ENCODE data around the gene PRC1. TPM values are rescaled to one million over a fixed set of nuclear protein-coding genes. Genes with fewer than 3 reads are reported as not detected.
A peak's percentile ranks its signal among the peaks of the same experiment; 100 is the strongest.
"Not testable (repeated sequence)": the region's sequence is repeated elsewhere in the genome, so short reads cannot be mapped to it uniquely, and the experiment has no call there.

PRC1 gene
- total RNA-seq, 4 donors from 2014 or later: 3.6 to 12.9 (median 7.2) TPM

DNA sequence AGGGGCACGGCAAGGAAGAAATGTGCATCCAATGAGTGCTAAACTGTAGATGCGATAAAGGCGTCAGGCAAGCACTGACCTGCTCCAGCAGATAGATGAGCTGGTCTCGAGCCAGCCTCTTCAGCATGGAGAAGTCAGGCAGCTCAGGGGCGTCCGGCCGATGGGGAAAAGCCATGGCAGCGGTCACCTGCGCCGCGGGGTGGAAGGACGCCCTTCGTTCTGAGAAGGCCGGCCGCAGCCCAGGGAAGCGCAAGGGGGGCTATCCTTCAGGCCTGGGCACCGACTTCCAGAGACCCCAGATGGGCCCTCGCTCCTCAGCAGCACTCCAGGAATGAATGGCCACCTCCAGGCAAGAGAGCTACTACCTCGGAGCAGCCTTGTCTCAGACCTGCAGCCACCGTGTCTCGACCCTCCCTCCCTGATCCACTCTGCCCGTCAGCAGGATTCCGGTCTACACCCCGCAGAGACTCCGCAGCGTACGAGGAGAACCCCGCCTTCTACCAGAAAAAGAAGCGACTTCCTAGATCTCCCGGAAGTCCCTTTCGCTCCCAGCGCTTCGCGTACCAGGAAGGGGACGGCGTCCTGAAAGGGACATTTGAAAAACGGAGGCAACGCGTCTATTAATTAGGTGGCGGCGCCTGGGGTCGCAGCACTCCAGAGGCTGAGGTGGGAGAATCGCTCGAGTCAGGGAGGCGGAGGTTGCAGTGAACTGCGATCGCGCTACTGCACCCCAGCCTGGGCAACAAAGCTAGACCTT, 27.9 kb upstream of the PRC1 start, which contains the start of gene VPS33B:
TSS of gene VPS33B (minus strand) at position 520 of the 757 bp plus-strand sequence. CDS start at position 175, 345 bp downstream.
- intact Hi-C loops (cut with DNase I): no loop called here
- no peaks in the 10 kb centered on the region for H3K9me3 ChIP-seq
- WGBS, 2 donors: 0 to 1% methylated on average over 18 to 30 of the region's 48 CpGs
- H3K27ac ChIP-seq: peak within 1 kb of the TSS in 2 of 3 donors; percentile 49 to 72
- DNase-seq: peak; percentile 78 to 79
- peaks cover 10 to 16% of the 10 kb centered on the region in 2 donors for H3K4me1 ChIP-seq
- TF ChIP-seq, protein P1, sequence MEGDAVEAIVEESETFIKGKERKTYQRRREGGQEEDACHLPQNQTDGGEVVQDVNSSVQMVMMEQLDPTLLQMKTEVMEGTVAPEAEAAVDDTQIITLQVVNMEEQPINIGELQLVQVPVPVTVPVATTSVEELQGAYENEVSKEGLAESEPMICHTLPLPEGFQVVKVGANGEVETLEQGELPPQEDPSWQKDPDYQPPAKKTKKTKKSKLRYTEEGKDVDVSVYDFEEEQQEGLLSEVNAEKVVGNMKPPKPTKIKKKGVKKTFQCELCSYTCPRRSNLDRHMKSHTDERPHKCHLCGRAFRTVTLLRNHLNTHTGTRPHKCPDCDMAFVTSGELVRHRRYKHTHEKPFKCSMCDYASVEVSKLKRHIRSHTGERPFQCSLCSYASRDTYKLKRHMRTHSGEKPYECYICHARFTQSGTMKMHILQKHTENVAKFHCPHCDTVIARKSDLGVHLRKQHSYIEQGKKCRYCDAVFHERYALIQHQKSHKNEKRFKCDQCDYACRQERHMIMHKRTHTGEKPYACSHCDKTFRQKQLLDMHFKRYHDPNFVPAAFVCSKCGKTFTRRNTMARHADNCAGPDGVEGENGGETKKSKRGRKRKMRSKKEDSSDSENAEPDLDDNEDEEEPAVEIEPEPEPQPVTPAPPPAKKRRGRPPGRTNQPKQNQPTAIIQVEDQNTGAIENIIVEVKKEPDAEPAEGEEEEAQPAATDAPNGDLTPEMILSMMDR (IDR thresholded peaks at IDR 0.05): no peak
- peak in 1 of 2 donors; percentile 36 for TF ChIP-seq POLR2A (IDR thresholded peaks at IDR 0.05)
- peak within 1 kb of the TSS; percentile 75 to 89 (median 83) for H3K4me3 ChIP-seq (replicated peaks in 1 of 3)
- no peaks in the 10 kb centered on the region for H3K27me3 ChIP-seq
- H3K36me3 ChIP-seq: no peaks in the 10 kb centered on the region

DNA sequence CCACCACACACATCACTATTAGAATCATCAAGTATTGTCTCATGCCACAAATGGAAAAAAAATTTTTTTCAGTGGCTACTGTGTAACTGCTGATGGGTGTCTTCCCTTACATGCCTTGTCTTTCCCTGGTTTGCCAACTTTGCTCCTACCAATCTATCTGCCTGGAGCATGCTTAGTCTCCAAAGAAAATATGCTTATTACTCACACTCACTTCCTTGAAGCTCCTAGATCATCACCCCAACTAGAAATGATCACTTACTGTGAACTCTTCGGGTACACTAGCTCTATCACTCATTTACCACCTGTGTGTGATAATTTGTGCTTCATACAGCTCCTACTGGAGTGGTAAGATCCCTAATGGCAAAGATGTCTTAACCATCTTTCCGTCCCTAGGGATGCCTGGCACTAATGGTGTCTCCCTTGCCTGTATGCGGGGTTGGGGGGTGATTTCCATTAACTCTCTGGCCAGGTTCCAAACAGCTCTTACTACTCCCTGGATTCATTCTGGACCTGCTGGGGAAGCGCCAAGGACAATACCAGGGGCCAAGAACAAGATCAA, 27.3 kb upstream of the PRC1 start:
- 12 to 15% methylated on average over 4 of the region's 4 CpGs for WGBS, 2 donors
- Histone ChIP-seq H3K36me3 (no peaks in the 10 kb centered on the region), H3K27me3 (no peaks in the 10 kb centered on the region), H3K27ac (no peak overlapping the region), H3K4me1 (peaks cover 10 to 16% of the 10 kb centered on the region in 2 donors), H3K9me3 (no peaks in the 10 kb centered on the region), H3K4me3 (replicated peaks in 1 of 3) (peak overlapping the region; percentile 75 to 89 (median 83))
- TF ChIP-seq, protein P1 (IDR thresholded peaks at IDR 0.05): no peak
- TF ChIP-seq POLR2A (IDR thresholded peaks at IDR 0.05): no peak
- intact Hi-C loops (cut with DNase I): no loop called here
- DNase-seq: no peak

DNA sequence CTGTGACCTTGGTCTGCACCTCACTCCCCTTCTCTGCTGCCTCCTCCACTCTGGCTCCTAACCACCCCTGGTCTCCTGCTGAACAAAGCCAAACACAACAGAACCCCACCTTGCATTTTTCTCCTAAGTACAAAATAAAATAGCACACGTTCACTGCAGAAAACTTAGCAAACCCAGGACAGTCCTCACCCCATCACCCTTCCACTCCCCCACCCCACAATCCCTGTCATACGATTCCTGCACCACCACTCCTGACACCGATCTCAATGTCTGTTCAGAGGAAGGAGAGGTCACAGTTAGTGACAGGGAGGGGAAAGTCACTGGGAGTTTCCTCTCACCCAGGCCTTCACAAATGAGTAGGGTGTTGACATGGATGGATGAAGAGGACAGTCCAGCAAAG, 23.8 kb upstream of the PRC1 start:
- intact Hi-C loops (cut with DNase I): no loop called here
- Histone ChIP-seq H3K27ac (no peak overlapping the region), H3K36me3 (peaks cover 5 to 7% of the 10 kb centered on the region in 2 donors), H3K4me3 (replicated peaks in 1 of 3) (no peak overlapping the region), H3K4me1 (peaks cover 10 to 16% of the 10 kb centered on the region in 2 donors), H3K9me3 (no peaks in the 10 kb centered on the region), H3K27me3 (no peaks in the 10 kb centered on the region)
- 77 to 78% methylated on average over 3 of the region's 3 CpGs for WGBS, 2 donors
- TF ChIP-seq POLR2A (IDR thresholded peaks at IDR 0.05): no peak
- TF ChIP-seq, protein P1 (IDR thresholded peaks at IDR 0.05): no peak
- no peak for DNase-seq

DNA sequence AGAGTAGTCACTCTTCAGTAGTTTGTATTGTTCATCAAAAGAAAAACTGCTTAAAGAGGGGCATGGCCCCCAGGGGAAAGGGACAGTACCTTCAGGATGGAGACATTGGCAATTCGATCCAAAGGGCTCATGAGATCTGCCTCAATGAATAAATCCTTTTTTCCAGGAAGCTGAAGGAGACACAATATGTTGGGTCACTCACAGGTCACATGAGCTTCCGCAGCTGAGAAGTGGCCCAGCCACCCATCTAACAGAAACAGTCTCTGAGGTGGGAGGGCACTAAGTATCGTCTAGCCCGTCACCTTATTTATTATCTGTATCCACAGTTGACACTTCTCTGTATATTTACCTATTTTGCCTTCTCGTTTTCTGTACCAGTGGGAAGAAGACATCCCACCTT, 23.4 kb upstream of the PRC1 start:
- no peaks in the 10 kb centered on the region for H3K27me3 ChIP-seq
- H3K4me3 ChIP-seq (replicated peaks in 1 of 3): no peak overlapping the region
- 78 to 84% methylated on average over 5 of the region's 5 CpGs for WGBS, 2 donors
- peaks cover 10 to 16% of the 10 kb centered on the region in 2 donors for H3K4me1 ChIP-seq
- no peaks in the 10 kb centered on the region for H3K9me3 ChIP-seq
- H3K27ac ChIP-seq: no peak overlapping the region
- H3K36me3 ChIP-seq: peaks cover 8 to 11% of the 10 kb centered on the region in 2 donors
- TF ChIP-seq POLR2A (IDR thresholded peaks at IDR 0.05): no peak
- TF ChIP-seq, protein P1 (IDR thresholded peaks at IDR 0.05): no peak
- intact Hi-C loops (cut with DNase I): no loop called here
- no peak for DNase-seq

DNA sequence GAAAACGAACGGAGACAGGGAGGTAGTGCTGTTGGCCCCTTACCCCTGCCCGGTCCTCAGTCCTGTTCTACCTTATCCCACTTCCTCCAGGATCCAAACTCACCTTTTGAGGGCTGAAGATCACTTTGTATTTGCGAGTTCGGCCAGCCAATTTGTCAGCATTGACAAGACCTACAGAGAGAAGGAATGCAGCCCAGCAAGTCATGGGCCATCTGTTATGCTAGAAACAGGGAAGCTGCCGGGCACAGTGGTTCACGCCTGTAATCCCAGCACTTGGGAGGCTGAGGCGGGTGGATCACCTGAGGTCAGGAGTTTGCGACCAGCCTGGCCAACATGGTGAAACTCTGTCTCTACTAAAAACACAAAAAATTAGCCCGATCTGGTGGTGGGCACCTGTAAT, 19.4 kb upstream of the PRC1 start:
- H3K36me3 ChIP-seq: peaks cover 17 to 29% of the 10 kb centered on the region in 2 donors
- H3K4me3 ChIP-seq (replicated peaks in 1 of 3); H3K27ac ChIP-seq; intact Hi-C loops (cut with DNase I); DNase-seq; H3K27me3 ChIP-seq; H3K9me3 ChIP-seq; H3K4me1 ChIP-seq: not testable (repeated sequence)
- WGBS, 2 donors: 92 to 95% methylated on average over 10 of the region's 10 CpGs
